ENCODE measurements around the gene RPL13. TPM values are rescaled to one million over a fixed set of nuclear protein-coding genes. Genes with fewer than 3 reads are reported as not detected.

The RPL13 gene
- total and polyA plus RNA-seq, 10 of the 15 experiments (the other 5 are each of a cell fraction or from before 2014, with no cell fraction given): 386 to 9,428 (median 2,486) TPM

DNA sequence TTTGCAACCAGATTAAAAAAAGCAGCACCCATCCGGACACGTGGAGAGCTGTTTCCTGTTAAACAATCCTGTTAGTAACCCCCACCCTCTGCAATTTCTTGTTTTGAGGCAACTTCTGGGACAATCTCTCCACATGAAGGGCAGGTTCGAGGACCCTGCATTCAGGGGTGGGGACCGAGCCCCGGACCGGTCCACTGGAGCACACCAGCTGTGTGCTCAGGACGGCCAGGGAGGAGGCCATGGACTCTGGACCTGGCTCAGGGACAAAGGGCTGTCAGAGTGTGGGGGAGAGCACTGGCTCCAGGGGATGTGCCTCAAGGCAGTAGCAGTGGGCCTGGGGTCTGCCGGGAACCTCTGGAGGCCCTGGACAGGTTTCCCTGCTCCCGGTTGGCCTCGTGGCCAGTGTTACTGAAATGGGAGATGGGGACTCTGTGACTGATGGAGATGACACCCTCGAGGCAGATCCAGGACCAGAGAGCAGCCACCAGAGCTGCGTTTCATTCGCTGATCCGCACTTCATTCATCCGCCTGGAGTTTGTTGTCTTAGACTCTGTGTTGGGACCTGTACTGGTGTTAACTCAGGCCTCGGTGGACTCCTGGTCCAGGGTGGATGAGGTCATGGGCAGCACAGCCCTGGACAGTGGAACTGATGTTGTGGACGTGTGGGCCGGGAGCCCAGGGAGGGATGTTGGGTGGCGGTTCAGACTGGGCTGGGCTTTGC lies 12.2 kb downstream of the RPL13 start (continued):
- TF ChIP-seq, protein P1, sequence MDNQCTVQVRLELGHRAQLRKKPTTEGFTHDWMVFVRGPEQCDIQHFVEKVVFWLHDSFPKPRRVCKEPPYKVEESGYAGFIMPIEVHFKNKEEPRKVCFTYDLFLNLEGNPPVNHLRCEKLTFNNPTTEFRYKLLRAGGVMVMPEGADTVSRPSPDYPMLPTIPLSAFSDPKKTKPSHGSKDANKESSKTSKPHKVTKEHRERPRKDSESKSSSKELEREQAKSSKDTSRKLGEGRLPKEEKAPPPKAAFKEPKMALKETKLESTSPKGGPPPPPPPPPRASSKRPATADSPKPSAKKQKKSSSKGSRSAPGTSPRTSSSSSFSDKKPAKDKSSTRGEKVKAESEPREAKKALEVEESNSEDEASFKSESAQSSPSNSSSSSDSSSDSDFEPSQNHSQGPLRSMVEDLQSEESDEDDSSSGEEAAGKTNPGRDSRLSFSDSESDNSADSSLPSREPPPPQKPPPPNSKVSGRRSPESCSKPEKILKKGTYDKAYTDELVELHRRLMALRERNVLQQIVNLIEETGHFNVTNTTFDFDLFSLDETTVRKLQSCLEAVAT (IDR thresholded peaks at IDR 0.05): no peak
- TF ChIP-seq ESRRA (IDR thresholded peaks at IDR 0.05; ENCODE audit: low read length) (no peak), YY1 (IDR thresholded peaks at IDR 0.05; ENCODE audit: low read depth, low read length) (no peak), NR2C1 (IDR thresholded peaks at IDR 0.05) (no peak), SMAD5 (IDR thresholded peaks at IDR 0.05; ENCODE audit: low read depth) (no peak)
- TF ChIP-seq, protein P2, sequence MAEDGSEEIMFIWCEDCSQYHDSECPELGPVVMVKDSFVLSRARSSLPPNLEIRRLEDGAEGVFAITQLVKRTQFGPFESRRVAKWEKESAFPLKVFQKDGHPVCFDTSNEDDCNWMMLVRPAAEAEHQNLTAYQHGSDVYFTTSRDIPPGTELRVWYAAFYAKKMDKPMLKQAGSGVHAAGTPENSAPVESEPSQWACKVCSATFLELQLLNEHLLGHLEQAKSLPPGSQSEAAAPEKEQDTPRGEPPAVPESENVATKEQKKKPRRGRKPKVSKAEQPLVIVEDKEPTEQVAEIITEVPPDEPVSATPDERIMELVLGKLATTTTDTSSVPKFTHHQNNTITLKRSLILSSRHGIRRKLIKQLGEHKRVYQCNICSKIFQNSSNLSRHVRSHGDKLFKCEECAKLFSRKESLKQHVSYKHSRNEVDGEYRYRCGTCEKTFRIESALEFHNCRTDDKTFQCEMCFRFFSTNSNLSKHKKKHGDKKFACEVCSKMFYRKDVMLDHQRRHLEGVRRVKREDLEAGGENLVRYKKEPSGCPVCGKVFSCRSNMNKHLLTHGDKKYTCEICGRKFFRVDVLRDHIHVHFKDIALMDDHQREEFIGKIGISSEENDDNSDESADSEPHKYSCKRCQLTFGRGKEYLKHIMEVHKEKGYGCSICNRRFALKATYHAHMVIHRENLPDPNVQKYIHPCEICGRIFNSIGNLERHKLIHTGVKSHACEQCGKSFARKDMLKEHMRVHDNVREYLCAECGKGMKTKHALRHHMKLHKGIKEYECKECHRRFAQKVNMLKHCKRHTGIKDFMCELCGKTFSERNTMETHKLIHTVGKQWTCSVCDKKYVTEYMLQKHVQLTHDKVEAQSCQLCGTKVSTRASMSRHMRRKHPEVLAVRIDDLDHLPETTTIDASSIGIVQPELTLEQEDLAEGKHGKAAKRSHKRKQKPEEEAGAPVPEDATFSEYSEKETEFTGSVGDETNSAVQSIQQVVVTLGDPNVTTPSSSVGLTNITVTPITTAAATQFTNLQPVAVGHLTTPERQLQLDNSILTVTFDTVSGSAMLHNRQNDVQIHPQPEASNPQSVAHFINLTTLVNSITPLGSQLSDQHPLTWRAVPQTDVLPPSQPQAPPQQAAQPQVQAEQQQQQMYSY (CRISPR knock-in tag; IDR thresholded peaks at IDR 0.05): no peak
